ENCODE measurements around the gene MRPL2. TPM values are rescaled to one million over a fixed set of nuclear protein-coding genes. Genes with fewer than 3 reads are reported as not detected.

Gene MRPL2
- total and polyA plus RNA-seq, 2 donors (not counting 1 experiment from before 2014, with no cell fraction given) = 45.6 to 52.8 TPM

DNA sequence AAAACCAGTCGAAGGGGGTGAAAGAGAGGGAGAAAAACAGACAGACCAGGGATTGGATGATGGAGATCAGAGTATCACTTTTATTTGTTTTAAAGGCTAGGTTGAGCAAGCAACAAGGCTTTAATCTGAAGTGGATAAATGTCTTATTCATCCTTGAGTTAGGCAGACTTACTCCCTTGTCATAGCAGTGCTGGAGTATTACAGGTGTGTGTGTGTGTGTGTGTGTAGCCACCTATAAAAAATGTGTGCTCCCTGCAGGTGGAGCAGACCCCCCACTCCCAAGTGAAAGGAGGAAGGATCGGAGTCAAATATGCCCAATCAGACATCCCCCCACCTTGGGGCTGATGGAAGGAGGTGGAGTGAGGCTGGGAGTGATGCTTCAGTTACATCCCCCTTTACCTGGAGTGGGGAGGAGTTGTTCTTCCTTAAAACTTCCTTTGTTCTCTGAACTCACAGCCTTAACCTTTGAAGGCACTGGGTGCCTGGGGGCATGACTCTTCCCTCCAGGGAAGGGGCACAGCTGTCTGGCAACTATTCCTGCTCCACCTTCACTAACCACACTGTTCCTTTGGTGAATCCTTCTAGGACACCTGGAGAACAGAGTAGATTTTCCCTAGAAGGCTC lies 44.1 kb upstream of the MRPL2 start:
- no peak overlapping the region for H3K9ac ChIP-seq (ENCODE audit: low read length)
- DNase-seq = no peak
- no peak for TF ChIP-seq EZH2 (IDR thresholded peaks at IDR 0.05; ENCODE audit: borderline replicate concordance, insufficient read depth, low read depth, low read length, poor library complexity, severe bottlenecking)
- TF ChIP-seq, protein P1, sequence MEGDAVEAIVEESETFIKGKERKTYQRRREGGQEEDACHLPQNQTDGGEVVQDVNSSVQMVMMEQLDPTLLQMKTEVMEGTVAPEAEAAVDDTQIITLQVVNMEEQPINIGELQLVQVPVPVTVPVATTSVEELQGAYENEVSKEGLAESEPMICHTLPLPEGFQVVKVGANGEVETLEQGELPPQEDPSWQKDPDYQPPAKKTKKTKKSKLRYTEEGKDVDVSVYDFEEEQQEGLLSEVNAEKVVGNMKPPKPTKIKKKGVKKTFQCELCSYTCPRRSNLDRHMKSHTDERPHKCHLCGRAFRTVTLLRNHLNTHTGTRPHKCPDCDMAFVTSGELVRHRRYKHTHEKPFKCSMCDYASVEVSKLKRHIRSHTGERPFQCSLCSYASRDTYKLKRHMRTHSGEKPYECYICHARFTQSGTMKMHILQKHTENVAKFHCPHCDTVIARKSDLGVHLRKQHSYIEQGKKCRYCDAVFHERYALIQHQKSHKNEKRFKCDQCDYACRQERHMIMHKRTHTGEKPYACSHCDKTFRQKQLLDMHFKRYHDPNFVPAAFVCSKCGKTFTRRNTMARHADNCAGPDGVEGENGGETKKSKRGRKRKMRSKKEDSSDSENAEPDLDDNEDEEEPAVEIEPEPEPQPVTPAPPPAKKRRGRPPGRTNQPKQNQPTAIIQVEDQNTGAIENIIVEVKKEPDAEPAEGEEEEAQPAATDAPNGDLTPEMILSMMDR (IDR thresholded peaks at IDR 0.05) = no peak
- no peak overlapping the region for H2AFZ ChIP-seq (ENCODE audit: insufficient read depth, low read depth, low read length, poor library complexity, severe bottlenecking)
- ChIA-PET CTCF (no interaction called here), POLR2A (no interaction called here)
- Mint-ChIP-seq H3K9me3 (ENCODE audit: insufficient read depth) (no peaks in the 10 kb centered on the region), H3K27ac (no peak overlapping the region), H3K4me3 (no peak overlapping the region), H3K4me1 (no peaks in the 10 kb centered on the region), H3K27me3 (no peaks in the 10 kb centered on the region)
- no peaks in the 10 kb centered on the region for H3K4me1 ChIP-seq (ENCODE audit: control insufficient read depth in 2 of 2, insufficient read depth in 2 of 2, low read length in 2 of 2)
- no peak overlapping the region for H3K4me2 ChIP-seq (replicated peaks; ENCODE audit: low read depth, low read length, poor library complexity, severe bottlenecking)
- H4K20me1 ChIP-seq (ENCODE audit: control insufficient read depth, insufficient read depth, low read length, poor library complexity, severe bottlenecking) = no peaks in the 10 kb centered on the region
- H3K79me2 ChIP-seq (ENCODE audit: control insufficient read depth, insufficient read depth, low read length) = no peaks in the 10 kb centered on the region
- no peak overlapping the region for H3K4me3 ChIP-seq (ENCODE audit: control extremely low read depth in 1 of 5, extremely low read depth in 1 of 5, insufficient read depth in 1 of 5, low read depth in 2 of 5, low read length in 4 of 5)
- intact Hi-C loops (cut with micrococcal nuclease) = no loop called here
- no peaks in the 10 kb centered on the region for H3K36me3 ChIP-seq (replicated peaks in 1 of 2; ENCODE audit: control extremely low read depth in 1 of 2, control insufficient read depth in 1 of 2, extremely low read depth in 1 of 2, insufficient read depth in 2 of 2, low read length in 1 of 2)
- no peaks in the 10 kb centered on the region for H3K9me3 ChIP-seq (ENCODE audit: control extremely low read depth in 1 of 3, control insufficient read depth in 2 of 3, insufficient read depth in 1 of 3, low read length in 2 of 3)
- H3K27me3 ChIP-seq (replicated peaks in 1 of 4; ENCODE audit: control extremely low read depth in 1 of 4, control insufficient read depth in 3 of 4, insufficient read depth in 4 of 4, low read length in 3 of 4) = no peaks in the 10 kb centered on the region
- WGBS (ENCODE audit: insufficient coverage) = no CpG with 5 or more reads among the region's 2 CpGs
- no peak overlapping the region for H3K27ac ChIP-seq (ENCODE audit: low read length in 2 of 2)
- no peak for ATAC-seq (ENCODE audit: low read depth)

DNA sequence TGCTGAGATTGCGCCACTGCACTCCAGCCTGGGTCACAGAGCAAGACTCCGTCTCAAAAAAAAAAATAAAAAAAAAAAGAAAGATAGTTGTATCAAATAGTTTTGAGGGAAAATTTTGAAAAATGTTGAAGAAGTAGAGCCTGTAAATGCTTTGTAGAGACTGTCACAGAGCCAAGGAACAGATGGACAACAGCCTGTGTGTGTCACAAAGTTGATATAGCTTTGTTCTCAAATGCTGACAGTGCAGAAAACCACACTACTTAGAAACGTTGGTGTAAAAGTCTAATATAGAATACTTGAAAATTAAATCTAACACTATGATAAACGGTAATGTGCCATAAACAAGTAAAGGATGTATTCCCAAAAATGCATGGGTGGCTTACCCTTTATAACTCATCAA lies 42.3 kb upstream of the MRPL2 start:
- no peak overlapping the region for H3K27ac Mint-ChIP-seq
- ChIA-PET CTCF (interaction anchor here (0.9 kb wide), 1 partner anchor 12 kb away, joined by 3 read pairs; no protein-coding TSS in a partner anchor), POLR2A (no interaction called here)
- TF ChIP-seq, protein P1 (IDR thresholded peaks at IDR 0.05) = no peak
- no peak for TF ChIP-seq EZH2 (IDR thresholded peaks at IDR 0.05; ENCODE audit: borderline replicate concordance, insufficient read depth, low read depth, low read length, poor library complexity, severe bottlenecking)
- no peak overlapping the region for H3K27ac ChIP-seq (ENCODE audit: low read length in 2 of 2)
- H3K27me3 Mint-ChIP-seq = no peaks in the 10 kb centered on the region
- H3K4me2 ChIP-seq (replicated peaks; ENCODE audit: low read depth, low read length, poor library complexity, severe bottlenecking) = no peak overlapping the region
- no peaks in the 10 kb centered on the region for H3K27me3 ChIP-seq (replicated peaks in 1 of 4; ENCODE audit: control extremely low read depth in 1 of 4, control insufficient read depth in 3 of 4, insufficient read depth in 4 of 4, low read length in 3 of 4)
- no peak overlapping the region for H3K4me3 Mint-ChIP-seq
- H3K4me1 Mint-ChIP-seq = peaks cover 3% of the 10 kb centered on the region
- H3K9me3 Mint-ChIP-seq (ENCODE audit: insufficient read depth) = no peaks in the 10 kb centered on the region
- no peak for DNase-seq
- no peak for ATAC-seq (ENCODE audit: low read depth)
- no peaks in the 10 kb centered on the region for H4K20me1 ChIP-seq (ENCODE audit: control insufficient read depth, insufficient read depth, low read length, poor library complexity, severe bottlenecking)
- H3K9ac ChIP-seq (ENCODE audit: low read length) = no peak overlapping the region
- H3K4me1 ChIP-seq (ENCODE audit: control insufficient read depth in 2 of 2, insufficient read depth in 2 of 2, low read length in 2 of 2) = no peaks in the 10 kb centered on the region
- no peaks in the 10 kb centered on the region for H3K9me3 ChIP-seq (ENCODE audit: control extremely low read depth in 1 of 3, control insufficient read depth in 2 of 3, insufficient read depth in 1 of 3, low read length in 2 of 3)
- no peak overlapping the region for H2AFZ ChIP-seq (ENCODE audit: insufficient read depth, low read depth, low read length, poor library complexity, severe bottlenecking)
- intact Hi-C loops (cut with micrococcal nuclease) = no loop called here
- no peaks in the 10 kb centered on the region for H3K36me3 ChIP-seq (replicated peaks in 1 of 2; ENCODE audit: control extremely low read depth in 1 of 2, control insufficient read depth in 1 of 2, extremely low read depth in 1 of 2, insufficient read depth in 2 of 2, low read length in 1 of 2)
- 95% methylated on average over 2 of the region's 4 CpGs for WGBS (ENCODE audit: insufficient coverage)
- no peaks in the 10 kb centered on the region for H3K79me2 ChIP-seq (ENCODE audit: control insufficient read depth, insufficient read depth, low read length)
- no peak overlapping the region for H3K4me3 ChIP-seq (ENCODE audit: control extremely low read depth in 1 of 5, extremely low read depth in 1 of 5, insufficient read depth in 1 of 5, low read depth in 2 of 5, low read length in 4 of 5)

Data from B cell (primary cell).